Fibroblast of mammary gland (primary cell): ENCODE data around the gene TTC28.
A peak's percentile ranks its signal among the peaks of the same experiment; 100 is the strongest.

Experiments
- DNase-seq: peaks from one replicate; pipeline ENCODE4 v3.0.0-alpha.2; 2010; ENCODE audit warnings: low read depth
- H3K4me3 ChIP-seq: 2 replicates; pipeline ENCODE4 v1.5.1; 2011; ENCODE audit warnings: low read depth, mild to moderate bottlenecking, low read length, moderate library complexity; ENCODE audit not compliant: control insufficient read depth
- TF ChIP-seq, protein P1 (sequence below): conservative IDR thresholded peaks from 2 replicates; pipeline ENCODE4 v1.5.1; 2011; ENCODE audit warnings: low read depth, low read length, inconsistent platforms; ENCODE audit not compliant: control insufficient read depth, insufficient read depth

The TTC28 gene

DNA sequence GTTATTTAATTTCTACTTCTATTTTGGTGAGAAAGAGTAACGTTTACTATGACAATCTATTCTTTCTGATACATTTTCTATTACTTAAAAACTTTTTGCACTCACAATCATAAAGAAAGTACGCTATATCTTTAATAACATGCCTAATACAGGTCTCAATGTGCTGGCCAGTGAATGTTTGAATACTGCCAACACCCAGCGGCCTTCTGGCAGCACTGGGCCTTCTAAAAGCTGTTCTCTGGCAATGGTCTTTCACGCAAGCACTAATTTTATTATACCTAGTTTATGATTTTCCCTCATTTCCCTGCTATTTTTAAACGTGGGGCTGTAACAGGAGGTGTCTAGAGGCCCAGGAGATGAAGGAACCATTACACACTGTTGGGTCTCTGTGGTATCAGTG is 410.8 kb downstream of the TTC28 start:
- H3K4me3 ChIP-seq: no peak overlapping the region
- TF ChIP-seq, protein P1, sequence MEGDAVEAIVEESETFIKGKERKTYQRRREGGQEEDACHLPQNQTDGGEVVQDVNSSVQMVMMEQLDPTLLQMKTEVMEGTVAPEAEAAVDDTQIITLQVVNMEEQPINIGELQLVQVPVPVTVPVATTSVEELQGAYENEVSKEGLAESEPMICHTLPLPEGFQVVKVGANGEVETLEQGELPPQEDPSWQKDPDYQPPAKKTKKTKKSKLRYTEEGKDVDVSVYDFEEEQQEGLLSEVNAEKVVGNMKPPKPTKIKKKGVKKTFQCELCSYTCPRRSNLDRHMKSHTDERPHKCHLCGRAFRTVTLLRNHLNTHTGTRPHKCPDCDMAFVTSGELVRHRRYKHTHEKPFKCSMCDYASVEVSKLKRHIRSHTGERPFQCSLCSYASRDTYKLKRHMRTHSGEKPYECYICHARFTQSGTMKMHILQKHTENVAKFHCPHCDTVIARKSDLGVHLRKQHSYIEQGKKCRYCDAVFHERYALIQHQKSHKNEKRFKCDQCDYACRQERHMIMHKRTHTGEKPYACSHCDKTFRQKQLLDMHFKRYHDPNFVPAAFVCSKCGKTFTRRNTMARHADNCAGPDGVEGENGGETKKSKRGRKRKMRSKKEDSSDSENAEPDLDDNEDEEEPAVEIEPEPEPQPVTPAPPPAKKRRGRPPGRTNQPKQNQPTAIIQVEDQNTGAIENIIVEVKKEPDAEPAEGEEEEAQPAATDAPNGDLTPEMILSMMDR: no peak
- no peak for DNase-seq

DNA sequence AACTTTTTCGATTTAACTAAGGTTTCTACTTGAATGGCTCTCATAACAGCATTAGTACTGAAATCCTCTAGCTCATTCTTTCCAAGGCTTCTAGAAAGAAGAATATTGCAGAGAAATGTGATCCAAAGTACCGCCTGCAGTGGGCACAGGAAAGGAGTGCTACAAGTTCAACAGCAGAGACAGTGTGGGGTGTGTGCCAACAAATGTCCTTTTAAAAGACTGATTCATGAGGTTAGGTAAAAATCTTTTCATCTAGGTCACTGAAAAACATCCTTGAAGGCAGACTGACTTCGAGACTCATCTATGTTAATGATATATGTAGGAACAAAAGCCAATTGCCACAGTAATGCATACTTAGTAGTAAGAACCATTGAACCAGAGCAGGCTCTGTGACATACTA is 411.5 kb downstream of the TTC28 start:
- TF ChIP-seq, protein P1: no peak
- H3K4me3 ChIP-seq: no peak overlapping the region
- peak; percentile 36 for DNase-seq

DNA sequence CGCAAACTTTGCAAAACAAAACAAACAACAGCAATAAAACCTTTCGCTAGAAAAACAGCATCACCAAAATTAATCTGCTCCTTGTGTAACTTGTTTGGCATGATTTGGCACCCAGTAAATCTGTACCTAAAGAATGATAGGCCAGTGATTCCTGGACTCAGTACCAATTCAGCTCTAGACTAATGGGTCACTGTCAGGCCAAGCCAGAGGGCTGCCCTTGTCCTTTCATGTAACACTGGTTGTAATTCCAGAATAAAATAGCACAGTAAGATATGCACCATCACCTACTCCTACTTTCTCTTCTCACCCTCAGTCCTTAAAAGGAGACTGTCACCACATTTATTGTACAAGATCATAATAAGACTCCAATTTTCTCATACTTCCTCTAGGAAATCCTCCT is 419.0 kb downstream of the TTC28 start:
- no peak for DNase-seq
- TF ChIP-seq, protein P1: no peak
- no peak overlapping the region for H3K4me3 ChIP-seq

- TF ChIP-seq, protein P1: no peak
- no peak overlapping the region for H3K4me3 ChIP-seq
- no peak for DNase-seq
These were observed 419.8 kb downstream of the TTC28 start for GRCh38 chr22:28259774-28260312.

- DNase-seq: no peak
- H3K4me3 ChIP-seq: no peak overlapping the region
- TF ChIP-seq, protein P1: no peak
These were observed 425.2 kb downstream of the TTC28 start for GRCh38 chr22:28254396-28254795.

GRCh38 chr22:28252539-28252938 is 427.1 kb downstream of the TTC28 start:
- TF ChIP-seq, protein P1: no peak
- H3K4me3 ChIP-seq: no peak overlapping the region
- DNase-seq: no peak
